KOPT-K1 (cell line): ENCODE results near the gene LRRC23.

ENCODE experiments used
- H3K27ac ChIP-seq: fragments of 200-600 bp; sonication (generic); 2 replicates; pipeline ENCODE4 v1.5.1; 2016; ENCODE audit warnings: antibody characterized with exemption, mild to moderate bottlenecking, low read depth, low read length; ENCODE audit not compliant: poor library complexity, severe bottlenecking
- H3K36me3 ChIP-seq: fragments of 200-600 bp; sonication (generic); 2 replicates; pipeline ENCODE4 v1.5.1; 2017; ENCODE audit warnings: antibody characterized with exemption, mild to moderate bottlenecking, low read length, moderate library complexity; ENCODE audit not compliant: insufficient read depth
- H3K9me3 ChIP-seq: fragments of 200-600 bp; sonication (generic); 2 replicates; pipeline ENCODE4 v1.5.1; 2017; ENCODE audit warnings: antibody characterized with exemption, low read length, mild to moderate bottlenecking; ENCODE audit not compliant: insufficient read depth, poor library complexity, severe bottlenecking

LRRC23 gene

GRCh38 chr12:6909421-6910145, 5.0 kb downstream of the LRRC23 start:
- Histone ChIP-seq H3K27ac (no peak overlapping the region), H3K9me3 (no peaks in the 10 kb centered on the region), H3K36me3 (no peaks in the 10 kb centered on the region)

DNA sequence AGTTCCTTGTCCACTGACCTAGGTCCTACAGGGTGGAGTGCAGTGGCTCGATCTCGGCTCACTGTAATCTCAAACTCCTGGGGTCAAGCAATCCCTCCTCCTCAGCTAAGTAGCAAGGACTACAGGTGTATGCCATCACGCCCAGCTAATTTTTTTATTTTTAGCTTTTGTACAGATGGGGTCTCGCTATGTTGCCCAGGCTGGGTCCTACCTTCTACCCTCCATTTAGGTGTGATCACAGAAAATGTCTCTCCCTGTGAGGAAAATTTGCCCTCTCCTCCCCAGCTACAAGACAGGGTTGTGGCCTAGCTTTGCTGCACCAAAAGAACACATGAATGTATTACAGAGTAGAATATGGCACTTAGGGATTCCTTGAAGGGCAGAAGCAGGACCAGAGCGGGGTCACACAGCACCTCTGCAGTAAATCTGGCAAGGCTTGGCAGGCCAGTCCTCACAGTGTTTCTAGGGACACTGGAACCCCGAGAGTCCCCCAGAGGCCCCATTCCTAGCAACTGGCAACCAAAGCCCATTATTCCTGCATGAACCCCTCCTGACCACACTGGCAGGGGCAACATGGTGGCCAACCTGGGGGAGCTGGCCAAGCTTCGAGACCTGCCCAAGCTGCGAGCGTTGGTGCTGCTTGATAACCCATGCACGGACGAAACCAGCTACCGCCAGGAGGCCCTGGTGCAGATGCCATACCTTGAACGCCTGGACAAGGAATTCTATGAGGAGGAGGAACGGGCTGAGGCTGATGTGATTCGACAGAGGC, 7.7 kb downstream of the LRRC23 start:
- Histone ChIP-seq H3K9me3 (no peaks in the 10 kb centered on the region), H3K27ac (no peak overlapping the region), H3K36me3 (peaks cover 16% of the 10 kb centered on the region)

GRCh38 chr12:6914246-6914946, 9.8 kb downstream of the LRRC23 start, which contains the start of gene ENO2:
Gene ENO2, plus strand, starts transcription at chr12:6914580. Its CDS starts 1,253 bp downstream, at chr12:6915833.
- H3K27ac ChIP-seq, result peak within 1 kb of the TSS; percentile 51
- H3K9me3 ChIP-seq, result no peaks in the 10 kb centered on the region
- peaks cover 34% of the 10 kb centered on the region for H3K36me3 ChIP-seq

GRCh38 chr12:6914947-6915788, 10.5 kb downstream of the LRRC23 start:
- Histone ChIP-seq H3K27ac (peak overlapping the region; percentile 51), H3K9me3 (no peaks in the 10 kb centered on the region), H3K36me3 (peaks cover 41% of the 10 kb centered on the region)

DNA sequence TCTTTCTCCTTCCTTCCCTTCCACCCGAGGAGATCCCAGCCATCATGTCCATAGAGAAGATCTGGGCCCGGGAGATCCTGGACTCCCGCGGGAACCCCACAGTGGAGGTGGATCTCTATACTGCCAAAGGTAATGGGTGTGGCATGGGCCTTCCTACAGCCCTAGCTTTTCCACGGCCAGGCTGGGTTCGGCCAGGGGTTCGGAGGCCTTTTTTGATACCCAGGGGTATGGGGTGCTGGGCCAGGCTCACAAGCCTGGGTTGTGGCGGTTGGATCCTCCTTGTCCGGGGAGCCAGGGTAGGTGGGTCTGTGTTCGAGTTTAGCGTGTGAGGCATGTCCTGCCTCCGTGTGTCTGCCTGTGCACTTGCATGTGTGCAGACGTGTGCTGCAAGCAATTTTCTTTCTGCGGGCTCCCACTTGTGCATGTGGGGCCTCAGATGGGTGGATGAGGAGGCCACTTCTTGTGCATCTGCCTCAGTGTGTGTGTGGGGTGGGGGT, 11.2 kb downstream of the LRRC23 start:
- H3K9me3 ChIP-seq, result no peaks in the 10 kb centered on the region
- peaks cover 45% of the 10 kb centered on the region for H3K36me3 ChIP-seq
- no peak overlapping the region for H3K27ac ChIP-seq

DNA sequence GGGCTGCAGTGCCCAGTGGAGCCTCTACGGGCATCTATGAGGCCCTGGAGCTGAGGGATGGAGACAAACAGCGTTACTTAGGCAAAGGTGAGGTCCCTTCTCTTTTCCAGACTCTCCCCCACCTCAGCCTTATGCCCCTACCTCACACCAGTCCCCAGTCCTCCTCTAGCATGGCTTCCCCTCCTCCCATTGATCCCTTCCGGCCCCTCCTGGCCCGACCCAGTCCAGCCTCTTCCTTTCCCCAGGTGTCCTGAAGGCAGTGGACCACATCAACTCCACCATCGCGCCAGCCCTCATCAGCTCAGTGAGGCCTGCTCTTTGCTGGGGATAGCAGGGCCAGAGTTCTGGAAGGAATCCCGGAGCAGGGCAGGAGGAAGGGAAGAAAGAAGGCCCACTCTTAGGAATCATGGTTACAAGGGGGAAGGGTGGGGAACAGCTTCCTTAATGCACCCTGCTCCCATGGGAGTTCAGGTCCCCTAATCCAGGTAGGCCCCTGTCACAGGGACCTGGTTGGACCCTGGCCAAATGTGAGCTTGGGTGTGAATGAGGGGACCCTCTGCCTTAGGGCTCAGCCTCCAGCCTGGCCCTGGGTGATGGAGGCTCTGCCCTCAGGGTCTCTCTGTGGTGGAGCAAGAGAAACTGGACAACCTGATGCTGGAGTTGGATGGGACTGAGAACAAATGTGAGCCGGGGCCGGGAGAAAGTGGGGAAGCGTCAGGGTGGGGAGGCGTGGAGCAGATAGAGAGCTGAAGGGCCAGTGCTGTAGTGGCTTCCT, 12.0 kb downstream of the LRRC23 start:
- Histone ChIP-seq H3K36me3 (peaks cover 53% of the 10 kb centered on the region), H3K9me3 (no peaks in the 10 kb centered on the region), H3K27ac (no peak overlapping the region)

- H3K27ac ChIP-seq, result no peak overlapping the region
- H3K9me3 ChIP-seq, result no peaks in the 10 kb centered on the region
Measured at GRCh38 chr12:6917491-6918231, 13.0 kb downstream of the LRRC23 start.

GRCh38 chr12:6919588-6919987, 15.0 kb downstream of the LRRC23 start:
- H3K27ac ChIP-seq, result no peak overlapping the region
- H3K36me3 ChIP-seq, result peaks cover 76% of the 10 kb centered on the region
- no peaks in the 10 kb centered on the region for H3K9me3 ChIP-seq

More at GRCh38 chr12:6917491-6918231, 13.0 kb downstream of the LRRC23 start:
- H3K36me3 ChIP-seq, result peaks cover 63% of the 10 kb centered on the region

GRCh38 chr12:6921539-6921938, 16.9 kb downstream of the LRRC23 start:
- peaks cover 68% of the 10 kb centered on the region for H3K36me3 ChIP-seq
- H3K9me3 ChIP-seq, result no peaks in the 10 kb centered on the region
- H3K27ac ChIP-seq, result no peak overlapping the region

- no peaks in the 10 kb centered on the region for H3K9me3 ChIP-seq
- no peak overlapping the region for H3K27ac ChIP-seq
- peaks cover 61% of the 10 kb centered on the region for H3K36me3 ChIP-seq
Measured at GRCh38 chr12:6921996-6922946, 17.6 kb downstream of the LRRC23 start.

GRCh38 chr12:6923003-6923732, 18.5 kb downstream of the LRRC23 start:
- no peaks in the 10 kb centered on the region for H3K9me3 ChIP-seq
- H3K27ac ChIP-seq, result no peak overlapping the region
- peaks cover 52% of the 10 kb centered on the region for H3K36me3 ChIP-seq

- Histone ChIP-seq H3K27ac (no peak overlapping the region), H3K36me3 (peaks cover 48% of the 10 kb centered on the region), H3K9me3 (no peaks in the 10 kb centered on the region)
Measured at GRCh38 chr12:6923851-6924250, 19.2 kb downstream of the LRRC23 start.
